HPDE6-E6E7 (cell line): ENCODE results near the gene CRCP.

Experiments
- DNase-seq: peaks from one replicate; pipeline ENCODE4 v3.0.0; 2011; ENCODE audit warnings: missing footprints; ENCODE audit errors: extremely low spot score

CRCP gene

DNA sequence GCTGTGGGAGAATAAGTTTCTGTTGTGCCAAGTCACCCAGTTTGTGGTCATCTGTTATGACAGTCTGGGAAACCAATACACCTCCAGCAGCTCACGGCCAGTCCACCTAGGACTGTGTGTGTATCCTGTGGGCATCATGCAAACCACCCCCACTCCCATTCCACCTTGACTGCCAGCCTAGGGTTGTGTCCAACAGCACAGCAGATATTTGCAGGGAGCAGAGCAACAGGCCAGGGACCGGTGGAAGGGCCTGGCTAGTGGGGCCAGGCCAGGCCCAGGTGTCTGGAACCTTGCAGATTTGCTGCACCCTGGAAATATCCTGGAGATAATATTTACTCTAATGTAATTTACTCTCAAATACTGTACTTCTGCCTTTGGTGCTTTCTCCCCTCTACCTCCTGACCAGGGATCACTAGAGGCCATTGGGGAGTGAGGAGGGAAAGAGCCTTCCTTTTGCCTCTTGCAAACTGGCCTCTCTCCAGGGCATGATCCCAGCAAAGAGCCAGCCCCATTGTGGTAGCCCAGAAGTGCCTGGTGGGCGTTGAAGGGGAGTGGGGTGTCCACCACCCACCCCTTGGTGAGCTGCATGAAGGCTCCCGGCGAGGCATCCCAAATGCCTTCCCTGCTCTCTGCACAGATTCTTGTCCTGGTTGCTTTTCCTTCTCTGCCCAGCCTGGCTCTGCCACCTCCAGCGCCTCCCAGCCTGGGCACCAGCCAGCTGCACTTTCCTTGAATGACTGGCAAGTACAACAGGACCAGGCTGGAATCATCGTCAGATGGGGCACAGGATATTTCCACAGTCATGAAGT, 75.3 kb downstream of the CRCP start:
- no peak for DNase-seq

DNA sequence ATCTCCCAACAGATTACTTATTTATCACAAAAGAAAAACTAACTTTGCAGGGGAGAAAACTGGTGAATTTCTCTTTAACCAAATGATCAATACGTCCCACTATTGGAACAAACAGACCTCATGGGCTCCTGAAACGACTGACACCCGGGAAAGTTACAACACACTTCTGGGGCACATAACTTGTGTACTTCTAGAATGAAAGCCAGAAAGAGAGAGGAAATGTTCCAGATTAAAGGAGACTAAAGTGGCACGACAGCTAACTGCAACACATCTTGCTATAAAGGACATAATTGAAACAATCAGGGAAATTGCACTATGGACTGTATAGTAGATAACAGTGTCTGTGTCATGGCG, 75.8 kb downstream of the CRCP start:
- DNase-seq: no peak

DNA sequence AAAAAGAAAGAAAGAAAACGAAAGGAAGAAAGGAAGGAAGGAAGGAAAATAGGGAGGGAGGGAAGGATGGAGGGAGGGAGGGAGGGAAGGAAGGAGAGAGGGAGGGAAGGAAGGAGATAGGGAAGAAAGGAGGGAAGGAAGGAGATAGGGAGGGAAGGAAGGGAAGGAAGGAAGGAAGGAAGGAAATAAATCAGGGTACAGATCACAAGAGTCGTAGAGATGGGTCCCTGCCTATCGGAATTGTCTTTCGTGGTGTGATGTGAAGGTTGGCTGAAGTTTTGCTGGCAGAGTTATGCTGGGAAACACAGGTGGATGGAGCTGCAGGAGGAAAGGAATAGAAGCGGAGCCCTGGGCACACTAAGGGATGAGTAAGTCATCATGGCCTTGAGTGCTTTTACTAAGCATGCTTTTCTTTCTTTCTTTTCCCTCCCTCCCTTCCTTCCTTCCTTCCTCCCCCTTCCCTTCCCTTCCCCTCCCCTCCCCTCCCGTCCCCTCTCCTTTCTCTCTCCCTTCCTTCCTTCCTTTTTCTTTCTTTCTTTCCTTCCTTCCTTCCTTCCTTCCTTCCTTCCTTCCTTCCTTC, 78.6 kb downstream of the CRCP start:
- DNase-seq: no peak

DNA sequence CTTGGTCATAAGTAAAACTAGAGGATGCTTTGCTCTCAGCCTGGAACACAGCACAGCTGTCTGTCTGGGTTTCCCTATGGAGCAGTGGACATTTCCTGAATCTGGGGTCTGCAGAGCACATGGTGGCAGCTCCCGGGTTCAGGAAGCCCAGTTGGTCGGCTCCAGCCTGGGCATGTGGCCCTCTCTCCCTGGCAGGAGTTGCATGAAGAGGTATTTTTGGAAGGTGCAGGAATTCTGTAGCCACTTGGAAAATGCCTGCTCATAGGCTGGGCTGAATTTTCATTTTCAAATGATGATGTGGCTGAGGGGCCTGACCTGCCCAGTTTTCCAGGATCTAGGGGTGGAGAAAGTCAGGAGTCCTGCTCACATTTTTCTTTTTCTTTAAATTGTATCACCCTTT, 83.8 kb downstream of the CRCP start:
- DNase-seq: no peak

DNA sequence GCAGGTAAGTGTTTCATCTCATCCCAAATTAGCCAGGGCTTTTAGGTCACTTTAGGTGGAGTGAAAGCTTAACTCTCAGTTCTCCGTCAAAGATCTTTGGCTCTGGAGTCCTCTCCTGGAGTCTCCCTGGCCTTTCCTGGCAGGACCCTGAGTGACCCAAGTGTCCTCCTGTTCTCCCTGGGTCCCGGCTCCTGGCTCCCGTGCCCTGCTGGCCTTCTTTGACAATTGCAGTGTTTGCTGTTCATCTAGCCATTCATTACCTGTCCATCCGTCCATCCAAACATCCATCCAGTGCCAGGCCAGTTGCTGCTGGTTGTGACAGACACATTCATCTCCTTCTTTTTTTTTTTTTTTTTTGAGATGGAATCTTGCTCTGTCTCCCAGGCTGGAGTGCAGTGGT, 84.3 kb downstream of the CRCP start:
- DNase-seq: no peak

DNA sequence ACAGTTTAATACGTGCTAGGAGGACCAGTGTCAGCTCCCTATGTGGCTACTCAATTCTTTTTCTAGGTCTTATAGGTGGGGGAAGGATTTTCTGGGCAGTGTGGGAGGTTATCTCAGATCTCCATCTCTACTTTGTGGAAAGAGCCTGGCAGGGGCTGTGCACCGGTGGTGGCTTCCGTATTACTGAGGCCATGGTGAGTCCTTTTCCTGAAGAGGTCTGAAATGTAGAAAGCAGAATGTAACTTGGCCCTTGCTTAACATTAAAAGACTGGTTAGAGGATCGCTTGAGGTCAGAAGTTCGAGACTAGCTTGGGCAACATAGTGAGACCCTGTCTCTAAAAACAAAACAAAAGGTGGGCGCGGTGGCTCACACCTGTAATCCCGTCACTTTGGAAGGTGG, 87.8 kb downstream of the CRCP start:
- no peak for DNase-seq
